GM23338 (cell line): ENCODE data around the gene GIMAP1. TPM values are rescaled to one million over a fixed set of nuclear protein-coding genes. Genes with fewer than 3 reads are reported as not detected.

Source experiments
- ATAC-seq: fragments of 200-7000 bp; cut with Tn5 transposase; 3 replicates; pipeline ENCODE4 v1.9.1; 2020
- DNase-seq: peaks from one replicate; pipeline ENCODE4 v3.0.0-alpha.2; 2015; ENCODE audit warnings: low spot score
- H2AFZ ChIP-seq: fragments of 200-600 bp; sonication (generic); 2 replicates; pipeline ENCODE4 v1.8.0; 2016; ENCODE audit warnings: antibody characterized with exemption, mild to moderate bottlenecking, moderate library complexity
- H3F3A ChIP-seq: fragments of 200-600 bp; sonication (generic); replicated peaks from 2 replicates; pipeline ENCODE4 v1.8.0; 2017; ENCODE audit warnings: antibody characterized with exemption, mixed run types, low read depth
- H3K27ac ChIP-seq: fragments of 200-600 bp; sonication (generic); 2 replicates; pipeline ENCODE4 v1.6.1; 2016; ENCODE audit warnings: low read depth
- H3K27me3 ChIP-seq: fragments of 200-600 bp; sonication (generic); 2 replicates; pipeline ENCODE4 v1.8.0; 2016; ENCODE audit warnings: mild to moderate bottlenecking, mixed run types, moderate library complexity; ENCODE audit not compliant: insufficient read depth
- H3K36me3 ChIP-seq: fragments of 200-600 bp; sonication (generic); 2 replicates; pipeline ENCODE4 v1.8.0; 2016; ENCODE audit warnings: mild to moderate bottlenecking; ENCODE audit not compliant: insufficient read depth
- H3K4me1 ChIP-seq: fragments of 200-600 bp; sonication (generic); 2 replicates; pipeline ENCODE4 v1.8.0; 2016; ENCODE audit warnings: mild to moderate bottlenecking, moderate library complexity; ENCODE audit not compliant: insufficient read depth
- H3K4me2 ChIP-seq: fragments of 200-600 bp; sonication (generic); 2 replicates; pipeline ENCODE4 v1.7.1; 2017; ENCODE audit warnings: mixed run types
- H3K4me3 ChIP-seq: fragments of 200-600 bp; sonication (generic); 2 replicates; pipeline ENCODE4 v1.6.1; 2016; ENCODE audit warnings: mixed run types
- H3K79me2 ChIP-seq: fragments of 200-600 bp; sonication (generic); replicated peaks from 2 replicates; pipeline ENCODE4 v1.8.0; 2017; ENCODE audit warnings: mild to moderate bottlenecking; ENCODE audit not compliant: insufficient read depth
- H3K9me2 ChIP-seq: fragments of 200-600 bp; sonication (generic); 2 replicates; pipeline ENCODE4 v1.8.0; 2017; ENCODE audit not compliant: insufficient read depth
- H4K20me1 ChIP-seq: fragments of 200-600 bp; sonication (generic); replicated peaks from 2 replicates; pipeline ENCODE4 v1.8.0; 2017; ENCODE audit warnings: mild to moderate bottlenecking; ENCODE audit not compliant: insufficient read depth
- H3K27ac Mint-ChIP-seq: 2 replicates; pipeline ENCODE4 v1.8.0; 2020; ENCODE audit warnings: inconsistent platforms, mild to moderate bottlenecking, moderate library complexity, mixed read lengths
- H3K27me3 Mint-ChIP-seq: 3 replicates; pipeline ENCODE4 v1.8.0; 2022; ENCODE audit warnings: low read depth, mild to moderate bottlenecking, moderate library complexity, mixed read lengths, inconsistent platforms; ENCODE audit not compliant: insufficient read depth, poor library complexity
- H3K36me3 Mint-ChIP-seq: 3 replicates; pipeline ENCODE4 v1.8.0; 2021; ENCODE audit warnings: low read depth, mild to moderate bottlenecking, inconsistent platforms, moderate library complexity, mixed read lengths
- H3K4me1 Mint-ChIP-seq: 3 replicates; pipeline ENCODE4 v1.8.0; 2020; ENCODE audit warnings: mild to moderate bottlenecking, inconsistent platforms, mixed read lengths
- H3K4me3 Mint-ChIP-seq: 3 replicates; pipeline ENCODE4 v1.8.0; 2021; ENCODE audit warnings: moderate library complexity, mild to moderate bottlenecking, inconsistent platforms, mixed read lengths
- H3K9me3 Mint-ChIP-seq: 3 replicates; pipeline ENCODE4 v1.8.0; 2020; ENCODE audit warnings: moderate library complexity, mild to moderate bottlenecking, inconsistent platforms, mixed read lengths
- CREB1 ChIP-seq: fragments of 250-450 bp; sonication (Bioruptor Pico); IDR thresholded peaks from 2 replicates; pipeline ENCODE4 v1.5.0; 2020; ENCODE audit warnings: low read depth, mild to moderate bottlenecking, moderate library complexity
- CTCF ChIP-seq, 2 experiments: fragments of 200-600 bp in 1 of 2; sonication (generic) in 1 of 2; conservative IDR thresholded peaks; 2 replicates each; pipeline versions ENCODE4 v1.5.1 to v1.6.1; 2016 to 2017; ENCODE audit warnings: antibody characterized with exemption in 2 of 2, low read depth in 2 of 2, mild to moderate bottlenecking in 2 of 2, moderate library complexity in 1 of 2
- ETS1 ChIP-seq: IDR thresholded peaks from 2 replicates; pipeline ENCODE4 v1.6.1; 2016; ENCODE audit warnings: antibody characterized with exemption
- EZH2 ChIP-seq: fragments of 200-600 bp; sonication (generic); IDR thresholded peaks from one replicate; pipeline ENCODE4 v1.8.0; 2017; ENCODE audit warnings: antibody characterized with exemption, mild to moderate bottlenecking, low read depth; ENCODE audit not compliant: unreplicated experiment
- EZH2phosphoT487 ChIP-seq: fragments of 200-600 bp; sonication (generic); IDR thresholded peaks from one replicate; pipeline ENCODE4 v1.8.1; 2018; ENCODE audit warnings: antibody characterized with exemption; ENCODE audit not compliant: unreplicated experiment
- JUNB ChIP-seq: IDR thresholded peaks from one replicate; pipeline ENCODE4 v1.6.1; 2016; ENCODE audit warnings: antibody characterized with exemption; ENCODE audit not compliant: unreplicated experiment
- NANOG ChIP-seq: IDR thresholded peaks from 2 replicates; pipeline ENCODE4 v1.6.1; 2016; ENCODE audit warnings: antibody characterized with exemption, borderline replicate concordance
- POLR2AphosphoS5 ChIP-seq: IDR thresholded peaks from 2 replicates; pipeline ENCODE4 v1.6.1; 2016; ENCODE audit warnings: antibody characterized with exemption, low read depth
- REST ChIP-seq: IDR thresholded peaks from one replicate; pipeline ENCODE4 v1.6.1; 2018; ENCODE audit warnings: antibody characterized with exemption; ENCODE audit not compliant: unreplicated experiment
- STAT1 ChIP-seq: IDR thresholded peaks from one replicate; pipeline ENCODE4 v1.6.1; 2016; ENCODE audit warnings: antibody characterized with exemption; ENCODE audit not compliant: unreplicated experiment
- ZNF114 ChIP-seq: fragments of 250-450 bp; sonication (Bioruptor Pico); IDR thresholded peaks from 2 replicates; pipeline ENCODE4 v1.5.0; 2020; ENCODE audit warnings: mild to moderate bottlenecking, moderate library complexity
- ZNF331 ChIP-seq: fragments of 250-450 bp; sonication (Bioruptor Pico); IDR thresholded peaks from 2 replicates; pipeline ENCODE4 v1.5.0; 2020; ENCODE audit warnings: low read depth, mild to moderate bottlenecking, moderate library complexity
- ZNF462 ChIP-seq: fragments of 250-450 bp; sonication (Bioruptor Pico); IDR thresholded peaks from 2 replicates; pipeline ENCODE4 v1.5.0; 2020; ENCODE audit warnings: mild to moderate bottlenecking, moderate library complexity
- polyA plus RNA-seq: library from polyadenylated mRNA; unstranded; fragments of >200 nt; fragmentation: Nextera tagmentation; extraction: Ambion mirVana; gene quantifications from 2 replicates; pipeline ENCODE4 v1.2.1, GENCODE V29; 2016
- total RNA-seq: library from RNA; depleted of rRNA; stranded (reverse); fragments of >200 nt; shearing (Covaris generic); gene quantifications from 2 replicates; pipeline ENCODE4 v1.2.3, GENCODE V29; 2014

Gene GIMAP1
- total and polyA plus RNA-seq, 2 experiments from 2014 or later = not detected

- no peaks in the 10 kb centered on the region for H3F3A ChIP-seq
- no peak overlapping the region for H2AFZ ChIP-seq
- H3K27me3 Mint-ChIP-seq = peaks cover 13% of the 10 kb centered on the region
- H3K4me1 Mint-ChIP-seq = no peaks in the 10 kb centered on the region
- no peak overlapping the region for H3K4me3 ChIP-seq
- no peaks in the 10 kb centered on the region for H3K36me3 Mint-ChIP-seq
- DNase-seq (no peak), ATAC-seq (no peak)
- no peak overlapping the region for H3K4me2 ChIP-seq
- H3K9me2 ChIP-seq = no peaks in the 10 kb centered on the region
- H4K20me1 ChIP-seq = no peaks in the 10 kb centered on the region
- no peak overlapping the region for H3K27ac Mint-ChIP-seq
- TF ChIP-seq REST = no peak
- TF ChIP-seq NANOG = no peak
- no peak for TF ChIP-seq JUNB
- TF ChIP-seq CREB1 = no peak
- TF ChIP-seq ETS1 = no peak
- TF ChIP-seq ZNF462 (CRISPR knock-in tag) = no peak
- no peak for TF ChIP-seq EZH2
- TF ChIP-seq EZH2phosphoT487 = no peak
- no peak for TF ChIP-seq ZNF331 (CRISPR knock-in tag)
- no peak for TF ChIP-seq ZNF114 (CRISPR knock-in tag)
- TF ChIP-seq STAT1 = no peak
- TF ChIP-seq CTCF (conservative IDR thresholded peaks at IDR 0.05; ENCODE audit: low read depth in 2 of 2) = no peak
- TF ChIP-seq POLR2AphosphoS5 = no peak
- no peak overlapping the region for H3K4me3 Mint-ChIP-seq
- H3K36me3 ChIP-seq = no peaks in the 10 kb centered on the region
- H3K79me2 ChIP-seq = no peaks in the 10 kb centered on the region
- H3K4me1 ChIP-seq = no peaks in the 10 kb centered on the region
- peaks cover 9% of the 10 kb centered on the region; the same call in 1 of the 2 replicates for H3K27me3 ChIP-seq
- no peak overlapping the region for H3K27ac ChIP-seq
- H3K9me3 Mint-ChIP-seq = peaks cover 14% of the 10 kb centered on the region
Observed at GRCh38 chr7:150715293-150715692, 1.1 kb upstream of the GIMAP1 start.
